NCI-H82 treated with DMSO at 0.1 percent for 48 hours (cell line): ENCODE measurements around the gene SULT2A1.
"Not testable (repeated sequence)": the region's sequence is repeated elsewhere in the genome, so short reads cannot be mapped to it uniquely, and the experiment has no call there.

Experiments used
- DNase-seq: peaks from one replicate; lab custom pipeline; 2025; ENCODE audit not compliant: unreplicated experiment; lab: John Stamatoyannopoulos, UW

SULT2A1 gene

DNA sequence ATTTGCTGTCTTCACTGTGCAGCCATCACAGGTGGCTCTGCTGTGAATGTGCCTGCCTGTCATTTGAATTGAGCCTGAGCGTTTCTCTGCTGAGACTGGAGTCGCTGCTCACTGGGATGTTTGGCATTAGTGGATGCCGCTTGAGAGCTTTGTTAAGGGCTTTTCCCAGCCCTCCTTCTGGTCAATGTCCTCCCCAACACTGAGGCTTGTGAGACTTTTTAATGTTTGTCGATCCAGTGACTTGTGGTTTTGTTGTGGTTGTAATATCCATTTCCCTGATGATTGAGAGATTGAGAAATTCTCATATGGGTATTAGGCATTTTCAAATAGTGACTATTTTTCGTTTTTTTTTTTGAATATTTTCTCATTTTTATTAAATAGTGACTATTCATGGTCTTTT is 24.5 kb downstream of the SULT2A1 start:
- no peak for DNase-seq

DNA sequence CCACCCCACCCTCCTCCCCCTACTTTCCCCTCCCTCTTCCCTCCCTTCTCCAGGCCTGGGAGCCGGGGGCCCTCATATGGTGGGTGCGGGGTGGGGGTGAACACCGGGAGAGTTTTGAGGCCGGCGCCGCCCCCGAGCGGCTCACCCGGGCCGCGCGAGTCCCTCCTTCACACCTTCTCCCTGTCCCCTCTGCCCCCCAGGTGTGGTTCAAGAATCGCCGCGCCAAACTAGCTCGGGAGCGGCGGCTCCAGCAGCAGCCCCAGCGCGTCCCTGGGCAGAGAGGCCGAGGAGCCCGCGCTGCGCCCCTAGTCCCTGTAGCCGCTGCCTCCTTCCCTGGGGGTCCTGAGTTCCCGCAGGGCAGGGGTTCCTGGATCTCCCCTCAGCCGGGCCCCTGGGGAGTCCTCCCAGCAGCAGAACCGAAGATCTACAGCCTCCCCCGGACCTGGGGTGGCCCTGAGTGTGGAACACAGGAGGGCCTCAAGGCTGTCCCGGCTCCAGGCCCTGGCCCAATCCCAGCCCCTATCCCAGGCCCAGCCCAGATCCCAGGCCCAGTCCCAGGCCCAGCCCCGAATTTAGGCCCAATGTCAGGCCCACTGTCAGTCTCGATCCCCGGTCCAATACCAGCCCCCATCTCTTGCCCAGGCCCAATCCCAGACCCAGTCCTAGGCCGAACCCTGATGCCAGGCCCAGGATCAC is 25.4 kb downstream of the SULT2A1 start:
- no peak for DNase-seq

DNA sequence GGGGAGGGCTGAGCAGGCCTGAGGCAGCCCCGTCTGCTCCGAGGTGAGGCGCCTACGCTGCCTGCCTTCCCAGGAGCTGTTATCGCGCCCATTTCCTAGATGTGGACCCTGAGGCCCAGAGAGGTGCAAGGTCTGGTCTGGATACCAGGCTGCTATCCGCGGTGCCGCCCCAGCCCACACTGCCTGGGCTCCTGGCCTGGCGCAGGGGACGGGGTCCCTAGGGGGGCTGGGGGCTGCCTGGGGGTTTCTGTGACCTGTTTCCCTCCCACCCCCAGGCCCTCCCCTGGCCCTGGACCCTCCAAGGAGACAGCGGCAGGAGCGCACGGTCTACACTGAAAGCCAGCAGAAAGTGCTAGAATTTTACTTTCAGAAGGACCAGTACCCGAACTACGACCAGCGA is 26.3 kb downstream of the SULT2A1 start:
- not testable (repeated sequence) for DNase-seq

DNA sequence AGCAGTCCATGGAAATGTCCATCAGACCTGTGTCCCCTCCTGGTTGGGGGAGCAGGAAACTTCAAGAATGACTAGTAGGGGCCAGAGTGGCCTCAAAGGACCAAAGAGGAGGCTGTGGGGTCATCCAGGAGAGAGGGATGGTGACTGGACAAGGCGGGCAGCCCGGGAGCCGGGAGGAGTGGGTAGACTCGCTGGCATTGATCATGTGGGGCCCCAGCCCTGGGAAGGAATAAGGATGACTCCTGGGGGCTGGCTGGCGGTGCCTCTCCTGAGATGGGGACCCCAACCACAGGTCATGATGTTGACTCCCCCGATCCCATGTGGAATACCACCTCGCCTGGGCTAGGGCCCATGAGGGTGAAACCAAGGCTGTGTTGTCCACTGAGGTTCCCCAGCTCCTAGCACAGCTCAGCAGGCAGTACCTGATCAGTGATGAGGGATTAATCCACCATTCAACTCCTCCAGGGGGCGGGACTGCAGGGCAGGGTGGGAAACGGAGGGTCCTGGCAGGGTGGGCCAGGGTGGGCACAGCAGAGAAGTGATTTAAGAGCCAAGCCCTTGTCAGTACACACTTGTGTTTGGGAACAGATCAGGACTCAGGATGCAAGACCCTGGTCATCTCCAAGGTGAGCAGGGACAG is 27.3 kb downstream of the SULT2A1 start, which contains the start of gene TPRX2:
TSS of gene TPRX2 (plus strand) at position 590 of the 640 bp plus-strand sequence. CDS start at position 602, 12 bp downstream.
- DNase-seq: not testable (repeated sequence)

DNA sequence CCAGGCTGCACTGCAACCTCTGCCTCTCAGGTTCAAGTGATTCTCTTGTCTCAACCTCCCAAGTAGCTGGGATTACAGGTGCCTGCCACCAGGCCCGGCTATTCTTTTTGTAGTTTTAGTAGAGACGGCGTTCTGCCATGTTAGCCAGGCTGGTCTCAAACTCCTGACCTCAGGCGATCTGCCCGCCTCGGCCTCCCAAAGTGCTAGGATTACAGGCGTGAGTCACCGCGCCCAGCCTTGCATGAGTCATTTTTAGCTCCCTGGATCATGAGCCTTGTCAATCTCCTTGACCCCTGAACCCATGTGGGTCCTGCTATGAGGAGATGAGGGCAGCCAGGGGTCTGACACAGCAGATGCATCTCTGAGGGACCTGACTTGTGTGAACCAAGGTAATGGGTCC is 27.9 kb downstream of the SULT2A1 start:
- not testable (repeated sequence) for DNase-seq

DNA sequence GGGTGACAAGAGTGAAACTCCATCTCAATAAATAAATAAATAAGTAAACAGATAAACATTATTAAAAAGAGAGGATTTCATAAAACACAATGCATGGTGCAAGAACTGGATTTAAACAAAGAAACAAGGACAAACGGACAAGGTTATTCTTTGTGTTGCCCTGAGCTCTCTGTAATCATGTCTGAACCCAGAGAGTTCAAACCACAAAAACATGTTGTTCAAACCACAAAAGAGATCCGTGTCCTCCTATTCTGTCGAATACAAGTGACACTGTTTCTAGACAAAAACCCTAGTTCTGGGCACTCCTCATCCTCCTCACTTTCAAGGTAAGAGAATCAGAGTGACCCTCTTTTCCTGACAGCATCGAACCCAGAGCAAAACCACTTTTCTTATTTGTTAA is 31.7 kb downstream of the SULT2A1 start:
- DNase-seq: no peak

DNA sequence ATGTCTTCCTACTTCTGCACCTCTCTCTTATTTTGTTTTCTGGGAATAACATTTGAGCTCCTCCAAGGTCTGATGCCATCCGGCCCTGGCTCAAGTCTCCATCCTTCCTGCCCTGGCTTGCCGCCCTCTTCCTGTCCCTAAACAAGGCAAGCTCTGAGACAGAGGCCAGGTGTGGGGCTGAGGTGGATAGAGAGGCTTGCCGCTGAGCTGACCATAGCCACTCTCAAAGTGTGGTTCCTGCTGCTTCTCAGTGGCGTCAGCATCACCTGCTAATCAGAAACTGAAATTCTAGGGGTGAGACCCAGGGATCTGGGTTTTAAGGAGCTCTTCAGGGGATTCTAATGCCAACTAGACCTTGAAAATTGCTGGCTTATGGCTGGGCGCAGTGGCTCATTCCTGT is 33.1 kb downstream of the SULT2A1 start:
- DNase-seq: no peak

DNA sequence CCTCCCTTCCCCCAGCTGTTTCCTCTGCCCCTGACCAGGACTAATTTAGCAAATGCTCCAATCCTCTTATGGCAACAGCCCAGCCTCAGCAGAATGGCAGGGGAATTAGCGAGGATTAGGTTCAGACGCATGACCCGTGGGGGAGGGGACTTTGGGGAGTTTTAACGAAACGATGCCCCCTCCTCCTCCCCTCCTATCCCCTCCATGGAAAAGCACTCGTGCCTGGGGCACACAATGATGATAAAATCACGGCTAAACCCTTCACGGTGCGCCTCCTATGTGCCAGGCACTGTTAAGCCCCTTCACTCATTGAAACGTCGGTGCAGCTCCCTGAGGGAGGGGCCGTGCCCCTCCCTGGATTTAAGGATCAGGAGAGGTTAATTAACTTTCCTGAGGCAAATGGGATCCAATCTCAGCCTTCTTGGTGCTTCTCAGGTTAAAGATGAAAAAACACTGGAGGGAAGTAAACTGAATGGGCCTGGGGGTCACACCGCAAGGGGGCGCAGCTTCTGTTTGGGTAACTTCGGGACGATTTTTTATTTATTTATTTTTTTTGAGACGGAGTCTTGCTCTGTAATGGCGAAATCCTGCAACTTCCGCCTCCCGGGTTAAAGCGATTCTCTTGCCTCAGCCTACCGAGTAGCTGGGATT is 37.2 kb downstream of the SULT2A1 start:
- peak; percentile 100 for DNase-seq

DNA sequence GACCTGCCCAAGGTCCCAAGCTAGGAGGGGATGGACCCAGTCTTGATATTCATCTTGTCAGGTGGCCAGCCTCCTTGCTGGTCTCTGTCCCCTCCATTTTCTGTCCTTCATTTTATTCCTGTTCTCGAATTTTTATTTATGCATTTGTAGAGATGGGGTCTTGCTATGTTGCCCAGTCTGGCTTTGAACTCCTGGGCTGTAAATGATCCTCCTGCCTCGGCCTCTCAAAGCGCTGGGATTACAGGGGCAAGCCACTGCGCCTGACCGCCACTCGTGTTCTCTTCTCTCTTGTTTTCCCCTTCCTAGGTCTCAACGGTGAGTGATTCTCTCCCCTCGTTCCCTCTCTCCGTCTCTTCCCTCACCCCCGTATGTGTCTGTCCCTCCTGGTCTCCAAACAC is 37.7 kb downstream of the SULT2A1 start:
- DNase-seq: no peak

DNA sequence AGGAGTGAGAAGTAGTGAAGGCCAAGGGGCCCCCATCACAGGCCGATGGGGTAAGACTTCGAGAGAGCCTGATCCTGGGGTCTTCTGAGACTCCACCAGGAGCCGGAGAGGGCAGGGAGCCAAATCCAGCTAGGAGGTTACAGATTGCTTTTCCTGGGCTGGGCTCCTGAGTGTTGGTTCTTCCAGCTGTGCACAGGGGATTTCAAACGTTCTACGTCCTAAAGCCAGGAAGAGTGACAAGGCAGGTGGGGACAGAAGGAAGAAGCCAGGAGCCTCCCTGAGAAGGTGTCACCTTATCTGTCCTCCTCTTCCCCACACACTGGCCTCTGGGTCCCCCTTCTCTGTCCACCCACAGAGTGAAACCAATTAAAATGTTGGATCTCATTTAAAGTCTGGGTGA is 43.2 kb downstream of the SULT2A1 start:
- DNase-seq: peak; percentile 81

DNA sequence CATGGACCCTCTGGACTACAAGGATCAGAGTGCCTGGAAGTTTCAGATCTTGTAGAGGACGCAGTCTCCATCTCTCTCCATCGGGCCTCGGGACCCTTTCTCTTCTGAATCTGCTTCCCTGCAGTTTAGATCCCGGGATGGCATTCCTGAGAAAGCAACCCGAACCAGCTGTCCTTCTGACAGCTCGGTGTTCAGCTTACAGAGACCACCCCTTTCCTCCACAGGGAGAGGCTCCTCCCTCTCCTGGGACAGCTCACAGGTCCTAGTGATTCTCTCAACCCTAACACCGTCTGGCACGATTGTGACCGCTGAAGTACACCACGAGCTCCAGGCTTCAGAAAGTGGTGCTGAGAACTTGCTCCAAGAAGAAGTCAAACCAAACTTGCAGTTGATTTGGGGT is 46.2 kb downstream of the SULT2A1 start:
- peak; percentile 73 for DNase-seq

DNA sequence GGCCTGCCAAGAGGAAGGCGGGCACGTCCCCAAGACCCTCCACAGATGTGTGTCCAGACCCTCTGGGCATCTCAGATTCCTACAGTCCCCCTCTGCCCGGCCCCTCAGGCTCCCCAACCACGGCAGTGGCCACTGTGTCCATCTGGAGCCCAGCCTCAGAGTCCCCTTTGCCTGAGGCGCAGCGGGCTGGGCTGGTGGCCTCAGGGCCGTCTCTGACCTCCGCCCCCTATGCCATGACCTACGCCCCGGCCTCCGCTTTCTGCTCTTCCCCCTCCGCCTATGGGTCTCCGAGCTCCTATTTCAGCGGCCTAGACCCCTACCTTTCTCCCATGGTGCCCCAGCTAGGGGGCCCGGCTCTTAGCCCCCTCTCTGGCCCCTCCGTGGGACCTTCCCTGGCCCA is 46.7 kb downstream of the SULT2A1 start:
- no peak for DNase-seq

DNA sequence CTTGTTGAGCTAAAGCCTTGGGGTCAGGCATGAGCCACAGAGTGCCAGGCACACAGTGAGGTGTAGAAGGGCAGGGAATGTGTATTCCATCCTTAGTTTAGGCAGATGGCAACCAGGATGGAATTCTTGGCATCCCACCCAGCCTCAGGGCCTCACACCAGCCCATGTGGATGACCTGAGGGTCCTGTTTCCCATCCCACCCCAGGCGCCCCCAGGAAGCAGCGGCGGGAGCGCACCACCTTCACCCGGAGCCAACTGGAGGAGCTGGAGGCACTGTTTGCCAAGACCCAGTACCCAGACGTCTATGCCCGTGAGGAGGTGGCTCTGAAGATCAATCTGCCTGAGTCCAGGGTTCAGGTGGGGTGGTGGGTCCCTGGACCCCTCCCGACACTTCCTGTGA is 50.1 kb downstream of the SULT2A1 start:
- no peak for DNase-seq

DNA sequence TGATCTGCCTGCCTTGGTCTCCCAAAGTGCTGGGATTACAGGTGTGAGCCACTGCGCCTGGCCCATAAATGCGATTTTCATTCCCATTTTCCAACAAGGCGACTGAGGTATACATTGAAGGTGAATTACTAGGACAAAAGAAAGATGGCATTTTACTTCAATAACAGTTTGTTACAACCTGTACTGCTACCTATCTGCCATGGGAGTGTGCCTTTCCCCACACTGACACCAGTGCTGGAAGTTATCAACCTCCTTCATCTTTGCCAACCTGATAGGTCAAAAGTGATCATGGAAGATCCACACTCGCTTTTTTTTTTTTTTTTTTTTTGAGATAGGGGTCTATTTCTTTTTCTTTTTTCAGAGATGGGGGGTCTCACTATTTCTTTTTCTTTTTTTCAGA is 53.4 kb downstream of the SULT2A1 start:
- DNase-seq: no peak

DNA sequence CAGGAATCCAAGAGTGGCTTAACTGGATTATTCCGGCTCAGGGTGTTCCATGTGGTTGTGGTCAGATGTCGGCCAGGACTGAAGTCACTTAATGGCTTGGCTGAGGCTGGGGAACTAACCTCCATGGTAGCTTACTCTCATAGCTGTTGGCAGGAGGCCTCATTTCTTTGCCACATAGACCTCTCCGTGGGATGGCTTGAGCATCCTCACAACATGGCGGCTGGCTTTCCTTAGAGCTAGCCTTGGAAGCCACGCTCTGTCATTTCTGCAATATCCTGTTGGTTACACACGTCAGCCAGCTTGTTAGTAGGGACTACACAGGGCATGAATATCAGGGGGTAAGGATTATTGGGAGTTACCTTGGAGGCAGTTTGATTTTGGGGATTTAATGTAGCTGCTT is 59.3 kb downstream of the SULT2A1 start:
- DNase-seq: peak; percentile 83

DNA sequence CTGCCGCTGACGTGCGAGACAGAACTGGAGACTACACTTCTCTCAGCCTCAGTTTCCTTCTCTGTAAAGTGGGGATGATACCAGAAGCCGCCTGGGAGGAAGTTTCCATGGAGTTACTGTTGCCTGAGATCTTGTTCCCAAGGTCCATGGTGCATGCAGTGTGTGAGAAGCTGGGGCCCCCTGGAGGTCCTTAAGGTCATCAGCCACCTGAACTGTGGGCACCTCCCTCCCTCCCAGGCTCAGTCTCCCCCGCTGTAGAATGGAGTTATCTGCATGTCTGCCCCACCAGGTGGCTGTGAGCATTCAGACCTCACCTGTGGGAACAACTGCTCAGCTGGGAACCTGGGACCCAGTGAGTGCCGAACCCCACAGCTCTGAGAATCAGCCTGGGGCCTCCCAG is 61.7 kb downstream of the SULT2A1 start:
- no peak for DNase-seq

DNA sequence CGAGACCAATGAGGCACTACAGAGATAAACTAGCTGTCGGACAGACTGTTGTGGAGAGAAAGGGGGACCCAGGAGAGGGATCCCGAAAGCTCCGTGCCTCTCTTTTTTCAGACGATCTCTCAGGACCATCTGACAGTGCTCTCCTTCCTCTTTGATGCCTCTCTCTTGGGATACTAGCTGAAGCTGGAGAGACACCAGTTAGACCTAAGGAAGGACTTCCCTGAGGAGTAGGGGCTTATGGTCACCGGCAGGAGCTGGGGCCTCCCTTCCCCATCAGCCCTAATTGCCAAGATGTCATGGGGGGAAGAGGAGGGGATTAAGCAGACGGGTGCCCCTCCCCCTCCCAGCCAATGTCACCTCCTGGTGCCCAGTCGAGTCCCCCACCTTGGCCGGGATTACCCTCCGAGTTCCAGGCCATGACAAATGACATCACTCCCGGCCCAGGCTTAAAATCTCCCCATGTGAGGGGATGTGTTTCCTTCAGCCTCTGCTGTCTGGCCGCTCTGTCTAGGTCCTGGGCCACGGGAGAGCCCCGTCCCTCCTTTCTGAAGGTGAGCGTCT is 64.6 kb downstream of the SULT2A1 start, which contains the start of gene CRX:
TSS of gene CRX (plus strand) at position 478 of the 561 bp plus-strand sequence. CDS start 12,507 bp downstream, outside the sequence.
- DNase-seq: peak; percentile 91
